SU-DHL-6 (cell line): ENCODE measurements around the gene KRT73.

ENCODE experiments used
- H2AFZ ChIP-seq: fragments of 200-600 bp; sonication (generic); 2 replicates; pipeline ENCODE4 v1.6.1; 2014; ENCODE audit warnings: low read depth, mild to moderate bottlenecking, moderate library complexity, mixed read lengths, antibody characterized with exemption, low read length; ENCODE audit not compliant: severe bottlenecking
- H3F3A ChIP-seq: fragments of 200-600 bp; shearing (Covaris generic); 2 replicates; pipeline ENCODE4 v1.6.0; 2016; ENCODE audit warnings: antibody characterized with exemption, mild to moderate bottlenecking; ENCODE audit not compliant: insufficient read depth
- H3K27ac ChIP-seq: fragments of 200-600 bp; sonication (generic); 2 replicates; pipeline ENCODE4 v1.5.1; 2016; ENCODE audit warnings: low read depth, mild to moderate bottlenecking, low read length, moderate library complexity, mixed read lengths
- H3K27me3 ChIP-seq: fragments of 200-600 bp; sonication (generic), shearing (Covaris generic); 2 replicates; pipeline ENCODE4 v1.6.0; 2014; ENCODE audit warnings: mild to moderate bottlenecking, low read length
- H3K36me3 ChIP-seq: fragments of 200-600 bp; sonication (generic); 2 replicates; pipeline ENCODE4 v1.6.1; 2014; ENCODE audit warnings: mild to moderate bottlenecking, low read length, mixed read lengths
- H3K4me2 ChIP-seq: fragments of 300-600, 200-600 bp; shearing (Covaris generic), sonication (generic); 2 replicates; pipeline ENCODE4 v1.6.0; 2014; ENCODE audit warnings: low read length, low read depth, mild to moderate bottlenecking; ENCODE audit not compliant: poor library complexity, severe bottlenecking
- H3K4me3 ChIP-seq: fragments of 200-600 bp; sonication (generic); 2 replicates; pipeline ENCODE4 v1.5.1; 2014; ENCODE audit warnings: antibody characterized with exemption, low read length, mild to moderate bottlenecking, mixed read lengths; ENCODE audit not compliant: insufficient read depth, poor library complexity, severe bottlenecking
- H3K79me2 ChIP-seq: fragments of 200-600 bp; sonication (generic); 2 replicates; pipeline ENCODE4 v1.6.1; 2014; ENCODE audit warnings: mild to moderate bottlenecking, low read length, moderate library complexity; ENCODE audit not compliant: insufficient read depth
- H3K9ac ChIP-seq: fragments of 200-600 bp; sonication (generic); 2 replicates; pipeline ENCODE4 v1.7.0; 2014; ENCODE audit warnings: mild to moderate bottlenecking, low read length
- H3K9me2 ChIP-seq: fragments of 200-600 bp; sonication (generic); replicated peaks from 2 replicates; pipeline ENCODE4 v1.6.1; 2014; ENCODE audit warnings: low read length; ENCODE audit not compliant: insufficient read depth
- H3K9me3 ChIP-seq: fragments of 200-600 bp; sonication (generic); 2 replicates; pipeline ENCODE4 v1.6.1; 2014; ENCODE audit warnings: low read length, mixed read lengths; ENCODE audit not compliant: insufficient read depth
- H4K20me1 ChIP-seq: fragments of 200-600 bp; sonication (generic); 2 replicates; pipeline ENCODE4 v1.6.1; 2014; ENCODE audit warnings: low read depth, mild to moderate bottlenecking, antibody characterized with exemption, low read length, moderate library complexity, mixed read lengths
- EZH2phosphoT487 ChIP-seq: fragments of 200-600 bp; sonication (generic), shearing (Covaris generic); conservative IDR thresholded peaks from 2 replicates; pipeline ENCODE4 v1.6.1; 2018; ENCODE audit warnings: mild to moderate bottlenecking, antibody characterized with exemption, low read length, moderate library complexity, mixed read lengths
- TF ChIP-seq, protein P1 (sequence below): fragments of 200-600 bp; sonication (generic); IDR thresholded peaks from one replicate; pipeline ENCODE4 v1.5.1; 2017; ENCODE audit warnings: antibody characterized with exemption, mild to moderate bottlenecking, low read length, moderate library complexity; ENCODE audit not compliant: insufficient read depth, poor library complexity, severe bottlenecking

The KRT73 gene

GRCh38 chr12:52575948-52576347 is 42.4 kb downstream of the KRT73 start:
- H3K4me2 ChIP-seq = no peak overlapping the region
- no peaks in the 10 kb centered on the region for H3K9me3 ChIP-seq
- no peaks in the 10 kb centered on the region for H3K36me3 ChIP-seq
- no peaks in the 10 kb centered on the region for H3F3A ChIP-seq
- no peak overlapping the region for H2AFZ ChIP-seq
- no peak overlapping the region for H3K9ac ChIP-seq
- no peaks in the 10 kb centered on the region for H3K27me3 ChIP-seq
- H3K79me2 ChIP-seq = no peaks in the 10 kb centered on the region
- no peaks in the 10 kb centered on the region for H4K20me1 ChIP-seq
- H3K27ac ChIP-seq = no peak overlapping the region
- no peak overlapping the region for H3K4me3 ChIP-seq
- no peaks in the 10 kb centered on the region for H3K9me2 ChIP-seq
- TF ChIP-seq EZH2phosphoT487 = no peak
- TF ChIP-seq, protein P1, sequence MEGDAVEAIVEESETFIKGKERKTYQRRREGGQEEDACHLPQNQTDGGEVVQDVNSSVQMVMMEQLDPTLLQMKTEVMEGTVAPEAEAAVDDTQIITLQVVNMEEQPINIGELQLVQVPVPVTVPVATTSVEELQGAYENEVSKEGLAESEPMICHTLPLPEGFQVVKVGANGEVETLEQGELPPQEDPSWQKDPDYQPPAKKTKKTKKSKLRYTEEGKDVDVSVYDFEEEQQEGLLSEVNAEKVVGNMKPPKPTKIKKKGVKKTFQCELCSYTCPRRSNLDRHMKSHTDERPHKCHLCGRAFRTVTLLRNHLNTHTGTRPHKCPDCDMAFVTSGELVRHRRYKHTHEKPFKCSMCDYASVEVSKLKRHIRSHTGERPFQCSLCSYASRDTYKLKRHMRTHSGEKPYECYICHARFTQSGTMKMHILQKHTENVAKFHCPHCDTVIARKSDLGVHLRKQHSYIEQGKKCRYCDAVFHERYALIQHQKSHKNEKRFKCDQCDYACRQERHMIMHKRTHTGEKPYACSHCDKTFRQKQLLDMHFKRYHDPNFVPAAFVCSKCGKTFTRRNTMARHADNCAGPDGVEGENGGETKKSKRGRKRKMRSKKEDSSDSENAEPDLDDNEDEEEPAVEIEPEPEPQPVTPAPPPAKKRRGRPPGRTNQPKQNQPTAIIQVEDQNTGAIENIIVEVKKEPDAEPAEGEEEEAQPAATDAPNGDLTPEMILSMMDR = no peak

DNA sequence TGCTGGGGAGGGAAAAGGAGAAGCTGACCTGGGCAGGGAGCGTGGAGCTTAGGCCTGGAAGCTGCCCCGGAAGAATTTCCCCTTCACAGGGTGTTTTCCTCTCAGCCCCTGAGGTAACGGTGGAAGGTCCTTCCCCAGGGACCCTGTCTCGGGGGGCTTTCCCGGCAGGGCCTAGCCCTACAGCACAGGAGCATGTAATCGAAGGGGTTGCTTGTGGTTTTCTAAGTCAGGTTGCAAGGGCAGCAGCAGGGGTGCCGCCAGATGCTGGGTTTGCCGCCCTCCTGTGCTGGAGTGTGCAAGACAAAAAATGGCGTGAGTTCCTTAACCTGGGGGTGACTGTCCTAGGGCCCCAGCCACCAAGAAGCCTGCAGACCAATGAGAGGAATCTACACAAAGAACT is 43.1 kb downstream of the KRT73 start:
- Histone ChIP-seq H3K36me3 (no peaks in the 10 kb centered on the region), H3K9ac (no peak overlapping the region), H4K20me1 (no peaks in the 10 kb centered on the region), H3K79me2 (no peaks in the 10 kb centered on the region), H2AFZ (no peak overlapping the region), H3K27ac (no peak overlapping the region), H3K4me2 (no peak overlapping the region), H3K27me3 (no peaks in the 10 kb centered on the region), H3K9me3 (no peaks in the 10 kb centered on the region), H3K9me2 (no peaks in the 10 kb centered on the region), H3K4me3 (no peak overlapping the region), H3F3A (no peaks in the 10 kb centered on the region)
- TF ChIP-seq EZH2phosphoT487 = no peak
- TF ChIP-seq, protein P1 = no peak

DNA sequence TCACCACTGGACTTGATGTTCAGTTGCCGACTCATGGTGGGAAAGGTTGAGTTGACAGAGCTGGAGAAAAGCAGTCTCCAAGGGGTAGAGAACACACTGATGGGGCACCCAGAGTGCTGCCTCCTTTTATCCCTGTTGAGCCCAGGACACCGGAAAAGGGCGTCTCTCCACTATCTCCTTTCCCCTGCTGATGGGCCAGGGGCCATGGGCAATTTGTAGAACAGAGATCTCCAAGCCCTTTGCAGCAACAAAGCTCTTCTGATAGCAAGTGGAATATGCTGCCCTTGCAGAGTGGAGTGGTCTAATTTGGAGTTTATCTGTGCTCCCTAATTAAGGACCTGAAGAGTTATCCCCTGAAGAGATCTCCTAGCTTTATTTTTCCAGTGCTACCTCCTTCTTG is 44.6 kb downstream of the KRT73 start, which contains the start of gene KRT74:
TSS of gene KRT74 (minus strand) at position 101 of the 400 bp plus-strand sequence. CDS start at position 35, 66 bp downstream.
- Histone ChIP-seq H3K79me2 (no peaks in the 10 kb centered on the region), H2AFZ (no peak within 1 kb of the TSS), H3K9me2 (no peaks in the 10 kb centered on the region), H3K9ac (no peak within 1 kb of the TSS), H3K27me3 (no peaks in the 10 kb centered on the region), H4K20me1 (no peaks in the 10 kb centered on the region), H3K4me3 (no peak within 1 kb of the TSS), H3K36me3 (no peaks in the 10 kb centered on the region), H3K9me3 (no peaks in the 10 kb centered on the region), H3K4me2 (no peak within 1 kb of the TSS), H3K27ac (no peak within 1 kb of the TSS), H3F3A (no peaks in the 10 kb centered on the region)
- TF ChIP-seq, protein P1 = no peak
- no peak for TF ChIP-seq EZH2phosphoT487

GRCh38 chr12:52573306-52573705 is 45.1 kb downstream of the KRT73 start:
- Histone ChIP-seq H3K79me2 (no peaks in the 10 kb centered on the region), H3K4me2 (no peak overlapping the region), H4K20me1 (no peaks in the 10 kb centered on the region), H2AFZ (no peak overlapping the region), H3F3A (no peaks in the 10 kb centered on the region), H3K4me3 (no peak overlapping the region), H3K9me3 (no peaks in the 10 kb centered on the region), H3K27me3 (no peaks in the 10 kb centered on the region), H3K9me2 (no peaks in the 10 kb centered on the region), H3K27ac (no peak overlapping the region), H3K36me3 (no peaks in the 10 kb centered on the region), H3K9ac (no peak overlapping the region)
- TF ChIP-seq EZH2phosphoT487 = no peak
- TF ChIP-seq, protein P1 = no peak
